GM23338 (cell line): ENCODE data around the gene CACNG7. TPM values are rescaled to one million over a fixed set of nuclear protein-coding genes. Genes with fewer than 3 reads are reported as not detected.

ENCODE experiments used
- ATAC-seq: fragments of 200-7000 bp; cut with Tn5 transposase; 3 replicates; pipeline ENCODE4 v1.9.1; 2020
- DNase-seq: peaks from one replicate; pipeline ENCODE4 v3.0.0-alpha.2; 2015; ENCODE audit warnings: low spot score
- H2AFZ ChIP-seq: fragments of 200-600 bp; sonication (generic); 2 replicates; pipeline ENCODE4 v1.8.0; 2016; ENCODE audit warnings: antibody characterized with exemption, mild to moderate bottlenecking, moderate library complexity
- H3F3A ChIP-seq: fragments of 200-600 bp; sonication (generic); replicated peaks from 2 replicates; pipeline ENCODE4 v1.8.0; 2017; ENCODE audit warnings: antibody characterized with exemption, mixed run types, low read depth
- H3K27ac ChIP-seq: fragments of 200-600 bp; sonication (generic); 2 replicates; pipeline ENCODE4 v1.6.1; 2016; ENCODE audit warnings: low read depth
- H3K27me3 ChIP-seq: fragments of 200-600 bp; sonication (generic); 2 replicates; pipeline ENCODE4 v1.8.0; 2016; ENCODE audit warnings: mild to moderate bottlenecking, mixed run types, moderate library complexity; ENCODE audit not compliant: insufficient read depth
- H3K36me3 ChIP-seq: fragments of 200-600 bp; sonication (generic); 2 replicates; pipeline ENCODE4 v1.8.0; 2016; ENCODE audit warnings: mild to moderate bottlenecking; ENCODE audit not compliant: insufficient read depth
- H3K4me1 ChIP-seq: fragments of 200-600 bp; sonication (generic); 2 replicates; pipeline ENCODE4 v1.8.0; 2016; ENCODE audit warnings: mild to moderate bottlenecking, moderate library complexity; ENCODE audit not compliant: insufficient read depth
- H3K4me2 ChIP-seq: fragments of 200-600 bp; sonication (generic); 2 replicates; pipeline ENCODE4 v1.7.1; 2017; ENCODE audit warnings: mixed run types
- H3K4me3 ChIP-seq: fragments of 200-600 bp; sonication (generic); 2 replicates; pipeline ENCODE4 v1.6.1; 2016; ENCODE audit warnings: mixed run types
- H3K79me2 ChIP-seq: fragments of 200-600 bp; sonication (generic); replicated peaks from 2 replicates; pipeline ENCODE4 v1.8.0; 2017; ENCODE audit warnings: mild to moderate bottlenecking; ENCODE audit not compliant: insufficient read depth
- H3K9me2 ChIP-seq: fragments of 200-600 bp; sonication (generic); 2 replicates; pipeline ENCODE4 v1.8.0; 2017; ENCODE audit not compliant: insufficient read depth
- H4K20me1 ChIP-seq: fragments of 200-600 bp; sonication (generic); replicated peaks from 2 replicates; pipeline ENCODE4 v1.8.0; 2017; ENCODE audit warnings: mild to moderate bottlenecking; ENCODE audit not compliant: insufficient read depth
- H3K27ac Mint-ChIP-seq: 2 replicates; pipeline ENCODE4 v1.8.0; 2020; ENCODE audit warnings: inconsistent platforms, mild to moderate bottlenecking, moderate library complexity, mixed read lengths
- H3K27me3 Mint-ChIP-seq: 3 replicates; pipeline ENCODE4 v1.8.0; 2022; ENCODE audit warnings: low read depth, mild to moderate bottlenecking, moderate library complexity, mixed read lengths, inconsistent platforms; ENCODE audit not compliant: insufficient read depth, poor library complexity
- H3K36me3 Mint-ChIP-seq: 3 replicates; pipeline ENCODE4 v1.8.0; 2021; ENCODE audit warnings: low read depth, mild to moderate bottlenecking, inconsistent platforms, moderate library complexity, mixed read lengths
- H3K4me1 Mint-ChIP-seq: 3 replicates; pipeline ENCODE4 v1.8.0; 2020; ENCODE audit warnings: mild to moderate bottlenecking, inconsistent platforms, mixed read lengths
- H3K4me3 Mint-ChIP-seq: 3 replicates; pipeline ENCODE4 v1.8.0; 2021; ENCODE audit warnings: moderate library complexity, mild to moderate bottlenecking, inconsistent platforms, mixed read lengths
- H3K9me3 Mint-ChIP-seq: 3 replicates; pipeline ENCODE4 v1.8.0; 2020; ENCODE audit warnings: moderate library complexity, mild to moderate bottlenecking, inconsistent platforms, mixed read lengths
- CREB1 ChIP-seq: fragments of 250-450 bp; sonication (Bioruptor Pico); IDR thresholded peaks from 2 replicates; pipeline ENCODE4 v1.5.0; 2020; ENCODE audit warnings: low read depth, mild to moderate bottlenecking, moderate library complexity
- EZH2 ChIP-seq: fragments of 200-600 bp; sonication (generic); IDR thresholded peaks from one replicate; pipeline ENCODE4 v1.8.0; 2017; ENCODE audit warnings: antibody characterized with exemption, mild to moderate bottlenecking, low read depth; ENCODE audit not compliant: unreplicated experiment
- EZH2phosphoT487 ChIP-seq: fragments of 200-600 bp; sonication (generic); IDR thresholded peaks from one replicate; pipeline ENCODE4 v1.8.1; 2018; ENCODE audit warnings: antibody characterized with exemption; ENCODE audit not compliant: unreplicated experiment
- JUNB ChIP-seq: IDR thresholded peaks from one replicate; pipeline ENCODE4 v1.6.1; 2016; ENCODE audit warnings: antibody characterized with exemption; ENCODE audit not compliant: unreplicated experiment
- NANOG ChIP-seq: IDR thresholded peaks from 2 replicates; pipeline ENCODE4 v1.6.1; 2016; ENCODE audit warnings: antibody characterized with exemption, borderline replicate concordance
- POLR2AphosphoS5 ChIP-seq: IDR thresholded peaks from 2 replicates; pipeline ENCODE4 v1.6.1; 2016; ENCODE audit warnings: antibody characterized with exemption, low read depth
- STAT1 ChIP-seq: IDR thresholded peaks from one replicate; pipeline ENCODE4 v1.6.1; 2016; ENCODE audit warnings: antibody characterized with exemption; ENCODE audit not compliant: unreplicated experiment
- ZNF114 ChIP-seq: fragments of 250-450 bp; sonication (Bioruptor Pico); IDR thresholded peaks from 2 replicates; pipeline ENCODE4 v1.5.0; 2020; ENCODE audit warnings: mild to moderate bottlenecking, moderate library complexity
- ZNF331 ChIP-seq: fragments of 250-450 bp; sonication (Bioruptor Pico); IDR thresholded peaks from 2 replicates; pipeline ENCODE4 v1.5.0; 2020; ENCODE audit warnings: low read depth, mild to moderate bottlenecking, moderate library complexity
- polyA plus RNA-seq: library from polyadenylated mRNA; unstranded; fragments of >200 nt; fragmentation: Nextera tagmentation; extraction: Ambion mirVana; gene quantifications from 2 replicates; pipeline ENCODE4 v1.2.1, GENCODE V29; 2016
- total RNA-seq: library from RNA; depleted of rRNA; stranded (reverse); fragments of >200 nt; shearing (Covaris generic); gene quantifications from 2 replicates; pipeline ENCODE4 v1.2.3, GENCODE V29; 2014
- TF ChIP-seq, protein P1 (sequence below): fragments of 250-450 bp; sonication (Bioruptor Pico); IDR thresholded peaks from 2 replicates; pipeline ENCODE4 v1.5.0; 2020; ENCODE audit warnings: mild to moderate bottlenecking, moderate library complexity
- TF ChIP-seq, protein P2 (sequence below): IDR thresholded peaks from 2 replicates; pipeline ENCODE4 v1.6.1; 2016; ENCODE audit warnings: antibody characterized with exemption
- TF ChIP-seq, protein P3 (sequence below): IDR thresholded peaks from one replicate; pipeline ENCODE4 v1.6.1; 2018; ENCODE audit warnings: antibody characterized with exemption; ENCODE audit not compliant: unreplicated experiment
- TF ChIP-seq, protein P4 (sequence below), 2 experiments: fragments of 200-600 bp in 1 of 2; sonication (generic) in 1 of 2; conservative IDR thresholded peaks; 2 replicates each; pipeline versions ENCODE4 v1.5.1 to v1.6.1; 2016 to 2017; ENCODE audit warnings: antibody characterized with exemption in 2 of 2, low read depth in 2 of 2, mild to moderate bottlenecking in 2 of 2, moderate library complexity in 1 of 2

CACNG7 gene
- total and polyA plus RNA-seq, 2 experiments from 2014 or later, result 9.8 to 15.6 TPM

DNA sequence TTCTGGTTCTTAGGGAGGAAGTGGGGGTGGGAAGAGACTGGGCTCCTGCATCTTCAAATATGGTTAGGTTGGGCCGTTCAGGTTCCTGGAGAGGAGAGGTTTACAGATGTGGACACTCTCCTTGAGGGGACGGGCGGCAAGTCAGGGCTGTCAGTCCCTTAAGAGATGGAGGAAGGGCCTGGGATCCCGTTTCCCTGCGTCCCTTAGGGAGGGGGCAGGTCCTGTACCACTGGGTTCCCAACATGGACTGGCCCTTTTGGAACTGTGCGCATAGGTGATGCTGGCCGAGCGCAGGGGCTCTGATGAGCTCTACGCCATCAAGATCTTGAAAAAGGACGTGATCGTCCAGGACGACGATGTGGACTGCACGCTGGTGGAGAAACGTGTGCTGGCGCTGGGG lies 10.9 kb upstream of the CACNG7 start:
- TF ChIP-seq POLR2AphosphoS5, result no peak
- no peak for TF ChIP-seq CREB1
- no peak for TF ChIP-seq EZH2phosphoT487
- TF ChIP-seq, protein P1, sequence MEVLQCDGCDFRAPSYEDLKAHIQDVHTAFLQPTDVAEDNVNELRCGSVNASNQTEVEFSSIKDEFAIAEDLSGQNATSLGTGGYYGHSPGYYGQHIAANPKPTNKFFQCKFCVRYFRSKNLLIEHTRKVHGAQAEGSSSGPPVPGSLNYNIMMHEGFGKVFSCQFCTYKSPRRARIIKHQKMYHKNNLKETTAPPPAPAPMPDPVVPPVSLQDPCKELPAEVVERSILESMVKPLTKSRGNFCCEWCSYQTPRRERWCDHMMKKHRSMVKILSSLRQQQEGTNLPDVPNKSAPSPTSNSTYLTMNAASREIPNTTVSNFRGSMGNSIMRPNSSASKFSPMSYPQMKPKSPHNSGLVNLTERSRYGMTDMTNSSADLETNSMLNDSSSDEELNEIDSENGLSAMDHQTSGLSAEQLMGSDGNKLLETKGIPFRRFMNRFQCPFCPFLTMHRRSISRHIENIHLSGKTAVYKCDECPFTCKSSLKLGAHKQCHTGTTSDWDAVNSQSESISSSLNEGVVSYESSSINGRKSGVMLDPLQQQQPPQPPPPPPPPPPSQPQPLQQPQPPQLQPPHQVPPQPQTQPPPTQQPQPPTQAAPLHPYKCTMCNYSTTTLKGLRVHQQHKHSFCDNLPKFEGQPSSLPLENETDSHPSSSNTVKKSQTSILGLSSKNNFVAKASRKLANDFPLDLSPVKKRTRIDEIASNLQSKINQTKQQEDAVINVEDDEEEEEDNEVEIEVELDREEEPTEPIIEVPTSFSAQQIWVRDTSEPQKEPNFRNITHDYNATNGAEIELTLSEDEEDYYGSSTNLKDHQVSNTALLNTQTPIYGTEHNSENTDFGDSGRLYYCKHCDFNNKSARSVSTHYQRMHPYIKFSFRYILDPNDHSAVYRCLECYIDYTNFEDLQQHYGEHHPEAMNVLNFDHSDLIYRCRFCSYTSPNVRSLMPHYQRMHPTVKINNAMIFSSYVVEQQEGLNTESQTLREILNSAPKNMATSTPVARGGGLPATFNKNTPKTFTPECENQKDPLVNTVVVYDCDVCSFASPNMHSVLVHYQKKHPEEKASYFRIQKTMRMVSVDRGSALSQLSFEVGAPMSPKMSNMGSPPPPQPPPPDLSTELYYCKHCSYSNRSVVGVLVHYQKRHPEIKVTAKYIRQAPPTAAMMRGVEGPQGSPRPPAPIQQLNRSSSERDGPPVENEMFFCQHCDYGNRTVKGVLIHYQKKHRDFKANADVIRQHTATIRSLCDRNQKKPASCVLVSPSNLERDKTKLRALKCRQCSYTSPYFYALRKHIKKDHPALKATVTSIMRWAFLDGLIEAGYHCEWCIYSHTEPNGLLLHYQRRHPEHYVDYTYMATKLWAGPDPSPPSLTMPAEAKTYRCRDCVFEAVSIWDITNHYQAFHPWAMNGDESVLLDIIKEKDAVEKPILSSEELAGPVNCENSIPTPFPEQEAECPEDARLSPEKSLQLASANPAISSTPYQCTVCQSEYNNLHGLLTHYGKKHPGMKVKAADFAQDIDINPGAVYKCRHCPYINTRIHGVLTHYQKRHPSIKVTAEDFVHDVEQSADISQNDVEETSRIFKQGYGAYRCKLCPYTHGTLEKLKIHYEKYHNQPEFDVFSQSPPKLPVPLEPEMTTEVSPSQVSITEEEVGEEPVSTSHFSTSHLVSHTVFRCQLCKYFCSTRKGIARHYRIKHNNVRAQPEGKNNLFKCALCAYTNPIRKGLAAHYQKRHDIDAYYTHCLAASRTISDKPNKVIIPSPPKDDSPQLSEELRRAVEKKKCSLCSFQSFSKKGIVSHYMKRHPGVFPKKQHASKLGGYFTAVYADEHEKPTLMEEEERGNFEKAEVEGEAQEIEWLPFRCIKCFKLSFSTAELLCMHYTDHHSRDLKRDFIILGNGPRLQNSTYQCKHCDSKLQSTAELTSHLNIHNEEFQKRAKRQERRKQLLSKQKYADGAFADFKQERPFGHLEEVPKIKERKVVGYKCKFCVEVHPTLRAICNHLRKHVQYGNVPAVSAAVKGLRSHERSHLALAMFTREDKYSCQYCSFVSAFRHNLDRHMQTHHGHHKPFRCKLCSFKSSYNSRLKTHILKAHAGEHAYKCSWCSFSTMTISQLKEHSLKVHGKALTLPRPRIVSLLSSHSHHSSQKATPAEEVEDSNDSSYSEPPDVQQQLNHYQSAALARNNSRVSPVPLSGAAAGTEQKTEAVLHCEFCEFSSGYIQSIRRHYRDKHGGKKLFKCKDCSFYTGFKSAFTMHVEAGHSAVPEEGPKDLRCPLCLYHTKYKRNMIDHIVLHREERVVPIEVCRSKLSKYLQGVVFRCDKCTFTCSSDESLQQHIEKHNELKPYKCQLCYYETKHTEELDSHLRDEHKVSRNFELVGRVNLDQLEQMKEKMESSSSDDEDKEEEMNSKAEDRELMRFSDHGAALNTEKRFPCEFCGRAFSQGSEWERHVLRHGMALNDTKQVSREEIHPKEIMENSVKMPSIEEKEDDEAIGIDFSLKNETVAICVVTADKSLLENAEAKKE (CRISPR knock-in tag), result no peak
- TF ChIP-seq ZNF331, result no peak
- TF ChIP-seq, protein P2, sequence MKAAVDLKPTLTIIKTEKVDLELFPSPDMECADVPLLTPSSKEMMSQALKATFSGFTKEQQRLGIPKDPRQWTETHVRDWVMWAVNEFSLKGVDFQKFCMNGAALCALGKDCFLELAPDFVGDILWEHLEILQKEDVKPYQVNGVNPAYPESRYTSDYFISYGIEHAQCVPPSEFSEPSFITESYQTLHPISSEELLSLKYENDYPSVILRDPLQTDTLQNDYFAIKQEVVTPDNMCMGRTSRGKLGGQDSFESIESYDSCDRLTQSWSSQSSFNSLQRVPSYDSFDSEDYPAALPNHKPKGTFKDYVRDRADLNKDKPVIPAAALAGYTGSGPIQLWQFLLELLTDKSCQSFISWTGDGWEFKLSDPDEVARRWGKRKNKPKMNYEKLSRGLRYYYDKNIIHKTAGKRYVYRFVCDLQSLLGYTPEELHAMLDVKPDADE, result no peak
- TF ChIP-seq, protein P3, sequence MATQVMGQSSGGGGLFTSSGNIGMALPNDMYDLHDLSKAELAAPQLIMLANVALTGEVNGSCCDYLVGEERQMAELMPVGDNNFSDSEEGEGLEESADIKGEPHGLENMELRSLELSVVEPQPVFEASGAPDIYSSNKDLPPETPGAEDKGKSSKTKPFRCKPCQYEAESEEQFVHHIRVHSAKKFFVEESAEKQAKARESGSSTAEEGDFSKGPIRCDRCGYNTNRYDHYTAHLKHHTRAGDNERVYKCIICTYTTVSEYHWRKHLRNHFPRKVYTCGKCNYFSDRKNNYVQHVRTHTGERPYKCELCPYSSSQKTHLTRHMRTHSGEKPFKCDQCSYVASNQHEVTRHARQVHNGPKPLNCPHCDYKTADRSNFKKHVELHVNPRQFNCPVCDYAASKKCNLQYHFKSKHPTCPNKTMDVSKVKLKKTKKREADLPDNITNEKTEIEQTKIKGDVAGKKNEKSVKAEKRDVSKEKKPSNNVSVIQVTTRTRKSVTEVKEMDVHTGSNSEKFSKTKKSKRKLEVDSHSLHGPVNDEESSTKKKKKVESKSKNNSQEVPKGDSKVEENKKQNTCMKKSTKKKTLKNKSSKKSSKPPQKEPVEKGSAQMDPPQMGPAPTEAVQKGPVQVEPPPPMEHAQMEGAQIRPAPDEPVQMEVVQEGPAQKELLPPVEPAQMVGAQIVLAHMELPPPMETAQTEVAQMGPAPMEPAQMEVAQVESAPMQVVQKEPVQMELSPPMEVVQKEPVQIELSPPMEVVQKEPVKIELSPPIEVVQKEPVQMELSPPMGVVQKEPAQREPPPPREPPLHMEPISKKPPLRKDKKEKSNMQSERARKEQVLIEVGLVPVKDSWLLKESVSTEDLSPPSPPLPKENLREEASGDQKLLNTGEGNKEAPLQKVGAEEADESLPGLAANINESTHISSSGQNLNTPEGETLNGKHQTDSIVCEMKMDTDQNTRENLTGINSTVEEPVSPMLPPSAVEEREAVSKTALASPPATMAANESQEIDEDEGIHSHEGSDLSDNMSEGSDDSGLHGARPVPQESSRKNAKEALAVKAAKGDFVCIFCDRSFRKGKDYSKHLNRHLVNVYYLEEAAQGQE, result no peak
- TF ChIP-seq, protein P4, sequence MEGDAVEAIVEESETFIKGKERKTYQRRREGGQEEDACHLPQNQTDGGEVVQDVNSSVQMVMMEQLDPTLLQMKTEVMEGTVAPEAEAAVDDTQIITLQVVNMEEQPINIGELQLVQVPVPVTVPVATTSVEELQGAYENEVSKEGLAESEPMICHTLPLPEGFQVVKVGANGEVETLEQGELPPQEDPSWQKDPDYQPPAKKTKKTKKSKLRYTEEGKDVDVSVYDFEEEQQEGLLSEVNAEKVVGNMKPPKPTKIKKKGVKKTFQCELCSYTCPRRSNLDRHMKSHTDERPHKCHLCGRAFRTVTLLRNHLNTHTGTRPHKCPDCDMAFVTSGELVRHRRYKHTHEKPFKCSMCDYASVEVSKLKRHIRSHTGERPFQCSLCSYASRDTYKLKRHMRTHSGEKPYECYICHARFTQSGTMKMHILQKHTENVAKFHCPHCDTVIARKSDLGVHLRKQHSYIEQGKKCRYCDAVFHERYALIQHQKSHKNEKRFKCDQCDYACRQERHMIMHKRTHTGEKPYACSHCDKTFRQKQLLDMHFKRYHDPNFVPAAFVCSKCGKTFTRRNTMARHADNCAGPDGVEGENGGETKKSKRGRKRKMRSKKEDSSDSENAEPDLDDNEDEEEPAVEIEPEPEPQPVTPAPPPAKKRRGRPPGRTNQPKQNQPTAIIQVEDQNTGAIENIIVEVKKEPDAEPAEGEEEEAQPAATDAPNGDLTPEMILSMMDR (conservative IDR thresholded peaks at IDR 0.05; ENCODE audit: low read depth in 2 of 2), result no peak
- no peak for TF ChIP-seq STAT1
- no peak for TF ChIP-seq ZNF114 (CRISPR knock-in tag)
- no peak for TF ChIP-seq EZH2
- TF ChIP-seq NANOG, result no peak
- TF ChIP-seq JUNB, result no peak
- H3F3A ChIP-seq, result peaks cover 28% of the 10 kb centered on the region; the same call in 1 of the 2 replicates
- peak overlapping the region; percentile 78; the same call in 1 of the 2 replicates for H3K27ac ChIP-seq
- peak overlapping the region; percentile 80 for H3K4me3 ChIP-seq
- no peaks in the 10 kb centered on the region for H3K27me3 ChIP-seq
- H3K27ac Mint-ChIP-seq, result no peak overlapping the region
- H2AFZ ChIP-seq, result peak overlapping the region; percentile 53; the same call in 1 of the 2 replicates
- H3K4me1 ChIP-seq, result peaks cover 22% of the 10 kb centered on the region
- no peaks in the 10 kb centered on the region for H3K79me2 ChIP-seq
- peaks cover 32% of the 10 kb centered on the region for H3K27me3 Mint-ChIP-seq
- H4K20me1 ChIP-seq, result no peaks in the 10 kb centered on the region; the same call in 1 of the 2 replicates
- no peaks in the 10 kb centered on the region for H3K9me2 ChIP-seq
- DNase-seq, result peak; percentile 63
- peak overlapping the region; percentile 76 for H3K4me3 Mint-ChIP-seq
- H3K9me3 Mint-ChIP-seq, result no peaks in the 10 kb centered on the region
- peaks cover 9% of the 10 kb centered on the region; the same call in 1 of the 2 replicates for H3K36me3 ChIP-seq
- H3K4me1 Mint-ChIP-seq, result peaks cover 33% of the 10 kb centered on the region
- H3K36me3 Mint-ChIP-seq, result peaks cover 21% of the 10 kb centered on the region
- H3K4me2 ChIP-seq, result peak overlapping the region; percentile 99
- peak; percentile 31 for ATAC-seq
